ENCODE measurements around the gene HCRTR1.

Gene HCRTR1

DNA sequence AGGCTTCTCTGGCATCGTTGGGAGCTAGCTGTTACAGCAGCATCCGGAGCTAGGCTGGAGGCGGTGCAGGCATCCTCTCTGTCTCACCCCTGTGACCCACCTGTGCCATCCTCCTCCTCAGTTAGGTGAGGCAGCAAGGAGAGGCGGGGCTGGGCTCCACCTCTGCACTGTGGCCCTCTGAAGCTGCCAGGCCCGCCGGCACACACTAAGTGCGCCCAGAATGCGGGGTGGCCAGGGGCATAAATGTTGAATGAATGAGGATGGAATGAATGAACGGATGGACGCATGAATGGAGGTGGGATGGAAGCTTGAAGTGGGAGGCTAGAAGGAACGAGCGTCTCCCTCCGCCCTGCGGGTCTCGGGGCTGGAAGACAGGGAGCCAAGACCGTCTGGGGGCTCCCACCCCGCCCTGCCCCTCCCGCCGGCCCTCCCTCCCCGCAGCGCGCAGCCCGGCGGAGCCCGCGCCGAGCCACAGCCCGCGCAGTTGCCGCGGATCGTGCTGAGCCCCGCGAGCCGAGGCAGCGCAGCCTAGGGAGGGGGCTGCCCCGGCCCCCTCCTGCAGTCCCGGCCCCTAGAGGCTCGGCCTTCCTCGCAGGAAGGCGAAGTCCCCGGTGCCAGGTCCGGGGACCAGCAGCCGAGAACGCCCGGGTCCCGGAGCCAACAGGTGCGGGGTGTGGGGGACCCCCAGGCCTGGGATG lies at the start of gene HCRTR1:
HCRTR1 (plus strand) TSS at position 472 of the 698 bp plus-strand sequence. CDS start 1,504 bp downstream, outside the sequence.
- DNase-seq, result no peak

DNA sequence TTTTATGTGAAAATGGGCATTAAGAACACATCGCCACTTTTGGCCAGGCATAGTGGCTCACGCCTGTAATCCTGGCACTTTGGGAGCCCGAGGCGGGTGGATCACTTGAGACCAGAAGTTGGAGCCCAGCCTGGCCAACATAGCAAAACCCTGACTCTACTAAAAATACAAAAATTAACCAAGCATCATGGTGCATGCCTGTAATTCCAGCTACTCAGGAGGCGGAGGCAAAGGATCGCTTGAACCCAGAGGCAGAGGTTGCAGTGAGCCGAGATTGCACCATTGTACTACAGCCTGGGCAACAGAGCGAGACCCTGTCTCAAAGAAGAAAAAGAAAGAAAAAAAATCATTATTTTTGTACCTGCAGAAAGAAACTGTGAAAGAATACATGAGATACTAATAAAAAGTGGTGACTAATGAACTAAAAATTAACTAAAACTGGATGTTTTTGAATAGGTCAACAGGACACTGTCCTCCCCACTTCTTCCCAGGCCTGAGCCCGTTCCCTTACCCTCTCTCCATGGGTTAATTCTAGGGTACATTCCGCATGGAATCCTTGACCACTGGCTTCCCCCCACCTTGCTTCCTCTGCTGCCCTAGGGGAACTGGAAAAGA lies 49.4 kb upstream of the HCRTR1 start:
- no peak for DNase-seq

GRCh38 chr1:31568895-31569595 lies 48.4 kb upstream of the HCRTR1 start:
- no peak for DNase-seq

GRCh38 chr1:31569596-31570173 lies 47.8 kb upstream of the HCRTR1 start:
- DNase-seq, result no peak

DNA sequence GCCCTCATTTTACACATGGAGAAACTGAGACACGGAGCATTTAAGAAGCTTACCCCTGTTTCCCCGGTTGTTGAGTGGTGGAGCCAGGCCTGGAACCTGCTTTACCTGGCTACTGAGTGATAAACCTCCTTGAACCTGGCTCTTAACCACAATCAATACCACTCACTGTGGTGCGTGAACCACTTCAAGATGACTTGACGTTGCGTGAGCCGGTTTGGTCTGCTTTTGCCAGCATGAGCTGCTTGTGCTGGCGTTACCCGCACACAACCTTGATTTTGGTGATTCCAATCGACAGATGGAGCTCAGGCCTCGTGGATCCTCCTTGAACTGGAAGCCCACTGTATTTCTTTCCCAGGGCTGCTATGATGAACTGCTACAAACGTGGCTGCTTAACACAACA lies 47.3 kb upstream of the HCRTR1 start:
- DNase-seq, result no peak

DNA sequence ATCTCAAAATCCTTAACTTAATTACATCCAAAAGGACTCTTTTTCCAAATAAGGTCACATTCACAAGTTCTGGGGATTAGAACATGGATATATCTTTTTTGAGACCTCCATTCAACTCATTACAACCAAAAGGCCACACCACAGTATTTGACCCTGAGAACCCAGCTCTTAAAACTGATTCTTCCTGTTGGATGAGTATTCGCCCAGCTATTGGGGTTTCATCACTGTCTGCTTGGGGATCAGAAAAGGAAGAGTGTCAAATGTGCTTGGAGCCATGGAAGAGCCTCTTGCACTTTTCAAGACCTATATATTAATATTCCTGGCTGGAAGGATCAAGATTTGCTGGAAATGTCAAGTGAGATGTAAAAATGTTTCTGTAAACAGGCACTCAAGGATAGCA lies 46.6 kb upstream of the HCRTR1 start:
- DNase-seq, result no peak

DNA sequence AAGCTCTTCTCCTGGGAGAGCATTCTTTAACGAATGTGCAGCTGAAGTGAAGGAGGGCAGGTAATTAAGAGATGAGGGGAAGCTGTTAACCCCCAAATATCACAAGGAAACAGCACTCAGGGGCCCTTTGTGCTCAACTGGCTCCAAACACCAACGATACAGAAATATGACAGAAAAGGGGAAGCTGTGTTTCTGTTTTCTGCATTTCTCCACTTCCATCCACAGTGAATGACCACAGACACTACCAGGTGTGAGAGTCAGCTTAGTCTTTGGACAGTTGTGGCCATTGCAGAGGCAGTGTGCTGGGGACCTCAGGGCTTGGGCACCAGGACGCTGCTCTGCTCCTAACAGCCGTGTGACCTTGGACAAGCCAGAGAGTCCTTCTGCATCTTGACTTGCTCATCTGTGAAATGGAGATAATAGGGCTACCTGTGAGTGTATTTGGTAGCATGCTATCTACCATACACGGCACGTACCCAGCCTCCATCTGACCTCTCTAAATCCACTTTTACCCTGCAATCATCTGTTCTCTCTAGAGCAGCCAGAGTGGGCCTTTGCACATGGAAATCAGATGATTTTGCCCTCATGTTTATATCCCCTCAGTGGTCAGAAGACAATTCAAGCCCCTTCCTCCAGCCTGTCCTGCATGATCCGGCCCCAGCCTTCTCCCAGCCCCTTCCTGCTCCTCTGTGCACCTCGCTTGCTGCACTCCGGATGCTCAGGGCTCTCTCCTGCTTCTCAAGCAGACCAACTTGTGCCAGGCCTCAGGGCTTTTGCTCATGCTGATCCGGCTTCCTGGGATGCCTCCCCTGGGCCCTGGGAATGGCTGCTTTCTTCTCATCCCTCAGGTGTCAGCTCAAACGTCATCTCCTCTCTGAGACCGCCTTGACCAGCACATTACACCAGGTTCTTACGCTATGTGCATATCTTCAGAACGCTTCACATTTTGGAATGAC lies 45.9 kb upstream of the HCRTR1 start:
- no peak for DNase-seq

DNA sequence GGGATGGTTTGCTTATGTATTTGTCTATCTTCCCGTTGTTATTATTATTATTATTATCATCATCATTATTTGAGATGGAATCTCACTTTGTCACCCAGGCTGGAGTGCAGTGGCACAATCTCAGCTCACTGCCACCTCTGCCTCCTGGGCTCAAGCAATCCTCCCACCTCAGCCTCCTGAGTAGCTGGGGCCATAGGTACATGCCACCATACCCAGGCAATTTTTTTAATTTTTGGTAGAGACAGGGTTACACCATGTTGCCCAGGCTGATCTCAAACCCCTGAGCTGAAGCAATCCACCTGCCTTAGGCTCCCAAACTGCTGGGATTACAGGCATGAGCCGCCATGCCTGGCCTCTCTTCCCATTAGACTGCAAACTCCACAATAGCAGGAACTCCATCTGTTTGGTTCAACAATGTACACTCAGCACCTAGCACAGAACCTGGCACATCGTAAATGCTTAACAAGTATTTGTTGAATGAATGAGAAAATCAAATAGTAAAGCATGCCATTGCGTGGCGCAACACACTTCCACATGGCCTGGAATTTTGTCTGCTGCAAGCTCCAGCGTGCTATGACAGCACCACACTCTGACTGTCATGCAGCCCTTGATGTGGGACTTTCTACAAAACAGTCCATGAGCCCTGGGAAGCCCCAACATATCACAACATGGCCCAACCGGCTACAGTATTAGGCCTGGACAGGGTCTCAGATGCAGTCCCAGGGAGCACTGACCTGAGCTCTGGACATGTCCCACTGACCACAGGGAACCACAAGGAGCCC lies 45.0 kb upstream of the HCRTR1 start:
- DNase-seq, result no peak

- no peak for DNase-seq
Measured at GRCh38 chr1:31573261-31573660, 44.2 kb upstream of the HCRTR1 start.

DNA sequence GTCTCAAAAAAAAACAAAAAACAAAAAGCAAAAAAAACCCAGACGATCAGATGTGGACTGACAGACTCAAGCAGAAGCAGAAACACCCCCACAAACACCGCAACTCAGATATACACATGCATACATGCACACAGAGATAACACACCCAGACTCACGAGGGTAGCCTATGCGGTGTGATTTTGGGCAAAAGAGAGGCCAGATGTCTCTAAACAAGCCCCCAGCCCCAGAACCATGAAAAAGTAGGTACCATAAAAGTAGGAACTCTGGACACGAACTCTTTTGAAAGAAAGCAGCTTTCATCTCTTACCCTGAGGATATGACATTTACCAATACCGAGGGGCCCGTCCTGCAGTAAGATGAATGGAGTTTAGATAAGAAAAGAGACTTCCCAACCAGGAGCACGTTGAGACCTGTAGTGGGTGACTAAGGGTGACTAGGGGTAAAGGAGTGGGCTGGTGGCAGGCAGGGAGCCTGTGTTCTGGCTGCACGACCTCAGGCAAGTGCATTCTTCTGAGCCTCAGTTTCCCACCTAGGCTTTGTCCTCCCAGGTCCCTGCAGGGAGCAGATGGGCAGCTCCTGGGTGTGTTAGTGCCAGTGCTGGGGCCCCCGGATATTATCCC lies 42.6 kb upstream of the HCRTR1 start:
- DNase-seq, result no peak

DNA sequence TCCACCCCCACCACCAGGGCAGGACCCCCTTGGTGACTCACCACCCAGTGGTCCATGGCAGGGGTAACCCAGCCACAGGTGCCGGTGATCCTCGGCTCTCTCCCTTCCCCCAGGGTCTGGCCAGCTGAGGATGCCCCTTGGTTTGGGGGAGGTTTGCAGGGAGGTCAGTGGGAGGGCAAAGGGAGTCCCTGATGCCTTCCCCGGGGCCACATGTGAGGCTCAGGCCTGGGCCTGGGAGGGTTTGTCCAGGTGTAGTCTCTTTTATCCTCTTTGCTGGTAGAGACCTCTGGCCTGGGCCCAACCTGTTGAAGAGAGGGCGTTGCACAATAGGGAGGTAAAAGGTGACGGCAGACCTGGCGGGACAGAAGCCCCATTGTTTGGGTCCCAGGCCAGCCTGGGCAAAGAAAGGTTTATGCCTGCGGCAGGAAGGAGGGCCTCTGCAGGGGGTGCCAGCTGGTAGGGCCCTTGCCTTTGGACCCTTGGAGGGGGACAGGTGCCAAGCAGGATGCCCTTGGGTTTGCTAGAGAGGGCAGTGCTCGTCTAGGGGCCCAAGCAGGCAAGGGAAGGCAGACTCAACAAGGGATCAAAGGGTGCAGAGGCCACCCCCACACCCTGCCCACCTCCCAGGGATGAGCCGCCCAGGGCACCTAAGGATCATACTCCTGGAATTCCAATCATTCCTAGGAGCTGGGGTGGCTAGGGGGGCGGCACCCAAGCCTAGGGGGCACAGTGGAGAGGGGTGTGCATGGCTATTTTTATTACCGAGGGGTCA lies 41.9 kb upstream of the HCRTR1 start:
- no peak for DNase-seq

GRCh38 chr1:31576201-31576669 lies 41.3 kb upstream of the HCRTR1 start, which contains the start of gene TINAGL1:
TSS of gene TINAGL1 (plus strand) at chr1:31576515. CDS start at chr1:31577149, 634 bp downstream.
- no peak for DNase-seq

GRCh38 chr1:31576743-31577455 lies 40.6 kb upstream of the HCRTR1 start:
- DNase-seq, result no peak

DNA sequence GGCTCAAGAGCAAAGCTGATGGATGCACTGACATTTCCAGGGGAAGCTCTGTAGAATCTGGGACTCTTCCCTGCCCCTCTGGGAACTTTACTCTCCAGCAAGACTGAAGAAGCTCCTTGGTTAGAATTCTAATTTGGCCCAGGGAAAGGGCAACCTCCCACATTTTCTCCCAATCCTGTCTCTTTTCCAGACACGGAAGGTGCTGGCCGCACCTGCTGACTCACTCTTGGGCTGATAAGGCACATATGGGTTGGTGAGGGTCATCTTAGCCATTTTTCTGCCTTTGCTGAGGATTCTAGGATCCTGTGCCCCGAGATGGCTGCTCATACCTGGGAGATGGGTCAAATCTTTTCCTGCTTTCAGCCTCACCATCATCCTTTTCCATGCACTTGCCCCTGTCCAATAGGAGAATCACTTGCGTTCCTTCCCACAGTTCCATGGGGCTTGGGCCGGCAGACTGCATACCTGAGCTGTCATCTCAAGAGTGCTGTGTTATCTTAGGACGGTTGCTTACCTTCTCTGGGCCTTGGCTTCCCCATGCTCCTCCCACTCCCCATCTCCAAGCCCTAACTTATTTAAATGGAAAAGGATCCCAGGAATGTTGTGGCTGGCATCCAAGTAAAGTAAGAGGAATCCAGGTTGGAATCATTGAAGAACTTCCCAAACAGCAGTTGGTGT lies 39.8 kb upstream of the HCRTR1 start:
- DNase-seq, result no peak

GRCh38 chr1:31579374-31579773 lies 38.1 kb upstream of the HCRTR1 start:
- no peak for DNase-seq

DNA sequence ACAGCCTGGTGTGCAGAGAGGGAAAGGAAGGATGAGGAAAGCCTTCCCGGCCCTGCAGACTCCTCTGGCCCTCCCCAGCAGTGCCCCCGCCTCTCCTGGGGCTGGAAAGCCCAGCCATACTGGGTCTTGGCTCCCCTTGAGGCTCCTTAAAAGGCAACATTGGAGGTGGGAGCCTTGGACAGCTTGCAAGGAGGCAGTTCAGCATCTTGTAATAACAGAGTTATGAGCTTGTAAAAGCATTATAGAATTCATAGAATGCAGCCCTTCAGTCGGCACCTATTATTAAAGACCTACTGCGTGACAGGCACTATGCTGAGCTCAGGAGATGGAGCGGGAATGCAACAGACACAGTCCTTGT lies 37.0 kb upstream of the HCRTR1 start:
- DNase-seq, result no peak

- DNase-seq, result no peak
Measured at GRCh38 chr1:31580891-31581603, 36.4 kb upstream of the HCRTR1 start.
